ENCODE measurements around the gene DEFB131B.
"Not testable (repeated sequence)": the region's sequence is repeated elsewhere in the genome, so short reads cannot be mapped to it uniquely, and the experiment has no call there.

The DEFB131B gene

GRCh38 chr11:71889181-71889872, 11.1 kb downstream of the DEFB131B start:
- DNase-seq (ENCODE audit: low read depth); H3K4me3 ChIP-seq (replicated peaks; ENCODE audit: low read depth, low read length): not testable (repeated sequence)

- H3K4me3 ChIP-seq (replicated peaks; ENCODE audit: low read depth, low read length): no peak overlapping the region
- DNase-seq (ENCODE audit: low read depth): no peak
- TF ChIP-seq CTCF (IDR thresholded peaks at IDR 0.05; ENCODE audit: low read length, missing control alignments): no peak
These were observed 17.7 kb downstream of the DEFB131B start for GRCh38 chr11:71895961-71896360.

GRCh38 chr11:71901137-71901536, 22.9 kb downstream of the DEFB131B start:
- H3K4me3 ChIP-seq (replicated peaks; ENCODE audit: low read depth, low read length): not testable (repeated sequence)
- peak; percentile 10 for DNase-seq (ENCODE audit: low read depth)

- no peak for TF ChIP-seq CTCF (IDR thresholded peaks at IDR 0.05; ENCODE audit: low read length, missing control alignments)
- no peak for DNase-seq (ENCODE audit: low read depth)
- H3K4me3 ChIP-seq (replicated peaks; ENCODE audit: low read depth, low read length): no peak overlapping the region
These were observed 30.0 kb downstream of the DEFB131B start for GRCh38 chr11:71908218-71908617.

- DNase-seq (ENCODE audit: low read depth); H3K4me3 ChIP-seq (replicated peaks; ENCODE audit: low read depth, low read length): not testable (repeated sequence)
These were observed 32.5 kb downstream of the DEFB131B start for GRCh38 chr11:71910775-71911174.

GRCh38 chr11:71911321-71911985, 33.2 kb downstream of the DEFB131B start:
- DNase-seq (ENCODE audit: low read depth); H3K4me3 ChIP-seq (replicated peaks; ENCODE audit: low read depth, low read length): not testable (repeated sequence)

- not testable (repeated sequence) for H3K4me3 ChIP-seq (replicated peaks; ENCODE audit: low read depth, low read length)
These were observed 33.7 kb downstream of the DEFB131B start for GRCh38 chr11:71911986-71912340.

GRCh38 chr11:71913756-71914526, 35.7 kb downstream of the DEFB131B start:
- no peak for TF ChIP-seq CTCF (IDR thresholded peaks at IDR 0.05; ENCODE audit: low read length, missing control alignments)
- no peak for DNase-seq (ENCODE audit: low read depth)
- no peak overlapping the region for H3K4me3 ChIP-seq (replicated peaks; ENCODE audit: low read depth, low read length)

More at GRCh38 chr11:71911986-71912340, 33.7 kb downstream of the DEFB131B start:
- DNase-seq (ENCODE audit: low read depth): not testable (repeated sequence)

- DNase-seq (ENCODE audit: low read depth): no peak
- H3K4me3 ChIP-seq (replicated peaks; ENCODE audit: low read depth, low read length): no peak overlapping the region
- no peak for TF ChIP-seq CTCF (IDR thresholded peaks at IDR 0.05; ENCODE audit: low read length, missing control alignments)
These were observed 36.5 kb downstream of the DEFB131B start for GRCh38 chr11:71914617-71915189.

All from fibroblast of pulmonary artery (primary cell).